ENCODE data around the gene SEH1L.

DNA sequence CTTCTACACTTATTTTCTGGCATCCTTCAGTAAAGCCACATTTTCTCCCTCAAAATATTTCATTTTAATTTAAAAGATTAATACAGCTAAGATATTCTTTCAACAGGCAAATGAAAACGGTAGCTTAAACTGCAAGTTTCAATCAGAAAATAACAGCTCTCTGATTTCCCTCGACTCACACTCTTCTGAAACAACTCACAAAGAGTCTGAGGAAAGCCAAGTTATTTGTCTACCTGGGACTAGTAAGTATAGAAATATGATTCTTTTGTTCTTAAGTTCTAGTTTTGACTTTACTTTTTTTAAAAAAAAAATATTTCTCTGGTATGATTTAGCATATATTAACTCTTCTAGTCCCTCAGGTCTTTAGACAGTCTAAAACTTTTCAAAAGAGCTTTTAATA, 70.6 kb downstream of the SEH1L start:
- TF ChIP-seq, protein P1, sequence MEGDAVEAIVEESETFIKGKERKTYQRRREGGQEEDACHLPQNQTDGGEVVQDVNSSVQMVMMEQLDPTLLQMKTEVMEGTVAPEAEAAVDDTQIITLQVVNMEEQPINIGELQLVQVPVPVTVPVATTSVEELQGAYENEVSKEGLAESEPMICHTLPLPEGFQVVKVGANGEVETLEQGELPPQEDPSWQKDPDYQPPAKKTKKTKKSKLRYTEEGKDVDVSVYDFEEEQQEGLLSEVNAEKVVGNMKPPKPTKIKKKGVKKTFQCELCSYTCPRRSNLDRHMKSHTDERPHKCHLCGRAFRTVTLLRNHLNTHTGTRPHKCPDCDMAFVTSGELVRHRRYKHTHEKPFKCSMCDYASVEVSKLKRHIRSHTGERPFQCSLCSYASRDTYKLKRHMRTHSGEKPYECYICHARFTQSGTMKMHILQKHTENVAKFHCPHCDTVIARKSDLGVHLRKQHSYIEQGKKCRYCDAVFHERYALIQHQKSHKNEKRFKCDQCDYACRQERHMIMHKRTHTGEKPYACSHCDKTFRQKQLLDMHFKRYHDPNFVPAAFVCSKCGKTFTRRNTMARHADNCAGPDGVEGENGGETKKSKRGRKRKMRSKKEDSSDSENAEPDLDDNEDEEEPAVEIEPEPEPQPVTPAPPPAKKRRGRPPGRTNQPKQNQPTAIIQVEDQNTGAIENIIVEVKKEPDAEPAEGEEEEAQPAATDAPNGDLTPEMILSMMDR (IDR thresholded peaks at IDR 0.05; ENCODE audit: borderline replicate concordance, extremely low read depth, low read length, poor library complexity, severe bottlenecking): no peak
- TF ChIP-seq EZH2 (IDR thresholded peaks at IDR 0.05; ENCODE audit: borderline replicate concordance, low read depth, low read length, severe bottlenecking): no peak
